COR-L47 (cell line): ENCODE results near the gene LPP.

Experiments used
- DNase-seq: peaks from one replicate; lab custom pipeline; 2025; lab: John Stamatoyannopoulos, UW

LPP gene

GRCh38 chr3:188792793-188793192 is 638.8 kb downstream of the LPP start:
- no peak for DNase-seq

DNA sequence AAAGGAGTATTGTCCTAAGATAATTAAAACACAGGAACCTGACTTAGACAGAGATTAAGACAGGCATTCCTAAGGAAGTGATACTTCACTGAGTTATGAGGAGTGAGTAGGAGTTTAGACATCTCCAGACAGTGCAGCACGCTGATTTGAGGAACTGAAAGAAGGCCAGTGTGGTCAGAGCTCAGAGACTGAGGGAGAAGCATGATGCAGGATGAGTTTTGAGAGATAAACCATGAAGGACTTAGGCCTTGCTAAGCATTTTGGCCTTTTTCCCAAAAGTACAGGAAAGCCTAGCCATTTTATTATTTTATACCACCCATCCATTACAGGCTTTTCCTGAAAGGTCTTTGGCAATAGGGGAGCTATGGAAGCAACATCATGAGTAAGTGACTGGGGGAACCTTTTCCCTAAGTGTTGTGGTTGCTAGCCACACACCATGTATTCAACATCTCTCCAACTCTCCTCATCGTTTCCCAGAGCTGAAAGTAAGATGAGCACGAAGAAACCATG is 642.2 kb downstream of the LPP start:
- DNase-seq, result no peak

GRCh38 chr3:188797045-188797444 is 643.1 kb downstream of the LPP start:
- DNase-seq, result no peak

DNA sequence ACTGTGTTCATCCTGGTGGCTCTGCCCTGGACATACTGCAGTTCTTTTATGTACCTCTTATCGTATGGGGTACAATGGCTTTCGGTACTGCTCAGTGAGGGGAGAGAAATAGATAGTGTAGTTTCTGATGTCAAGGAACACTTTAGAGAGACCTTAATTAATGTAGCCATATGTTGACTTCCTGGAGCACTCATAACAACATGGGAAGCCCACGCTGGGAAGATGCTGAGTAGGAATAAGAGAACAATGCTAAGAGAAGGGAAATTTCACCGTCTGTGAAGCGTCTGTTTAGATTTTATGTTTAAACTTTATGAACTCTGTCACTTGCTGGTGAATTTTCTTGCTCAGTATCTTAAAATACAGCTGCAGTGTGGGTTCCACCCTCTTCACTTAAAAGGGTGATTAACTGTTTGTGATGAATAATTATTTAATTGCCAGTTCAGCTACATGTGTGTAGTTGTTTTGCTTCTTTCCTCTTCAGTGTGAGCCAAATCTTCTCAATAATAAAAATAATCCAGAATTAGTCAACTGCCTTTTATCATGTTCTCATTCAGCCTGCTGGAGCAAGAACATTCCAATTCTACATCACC is 644.7 kb downstream of the LPP start:
- DNase-seq, result no peak

GRCh38 chr3:188801393-188801792 is 647.4 kb downstream of the LPP start:
- no peak for DNase-seq

DNA sequence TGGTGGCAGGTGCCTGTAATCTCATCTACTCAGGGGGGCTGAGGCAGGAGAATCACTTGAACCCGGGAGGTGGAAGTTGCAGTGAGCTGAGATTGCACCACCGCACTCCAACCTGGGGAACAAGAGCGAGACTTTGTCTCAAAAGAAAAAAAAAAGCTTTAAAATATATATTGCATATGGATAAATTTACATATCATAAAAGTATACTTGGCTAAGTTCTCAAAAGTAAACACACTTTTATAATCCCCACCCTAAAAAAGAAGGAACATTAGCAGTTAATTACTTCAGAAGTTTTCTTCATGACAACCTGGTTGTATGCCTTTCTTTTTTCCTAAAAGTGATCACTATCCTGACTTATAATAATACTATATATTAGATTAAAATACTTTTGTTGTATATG is 648.7 kb downstream of the LPP start:
- DNase-seq, result no peak

GRCh38 chr3:188807006-188807405 is 653.0 kb downstream of the LPP start:
- no peak for DNase-seq

DNA sequence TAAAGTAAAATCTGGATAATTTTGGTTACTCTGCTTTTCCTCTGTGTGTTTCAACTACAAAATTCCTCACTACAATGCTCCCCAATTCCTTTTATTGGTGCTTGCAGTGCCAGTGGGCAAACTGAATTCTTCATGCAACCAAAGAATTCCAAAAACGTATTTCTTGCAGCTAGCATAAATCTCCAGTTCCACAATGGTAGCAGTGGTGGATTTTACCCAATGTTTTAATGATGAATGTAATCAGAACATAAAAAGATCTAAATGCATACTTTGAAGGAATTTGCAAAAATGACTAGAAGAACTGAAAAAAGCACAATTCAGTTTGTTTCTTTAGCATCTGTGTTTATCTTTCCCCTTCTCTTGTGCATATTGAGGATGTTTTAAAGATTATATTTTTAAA is 658.2 kb downstream of the LPP start:
- no peak for DNase-seq

- DNase-seq, result no peak
Measured at GRCh38 chr3:188814581-188814980, 660.6 kb downstream of the LPP start.

DNA sequence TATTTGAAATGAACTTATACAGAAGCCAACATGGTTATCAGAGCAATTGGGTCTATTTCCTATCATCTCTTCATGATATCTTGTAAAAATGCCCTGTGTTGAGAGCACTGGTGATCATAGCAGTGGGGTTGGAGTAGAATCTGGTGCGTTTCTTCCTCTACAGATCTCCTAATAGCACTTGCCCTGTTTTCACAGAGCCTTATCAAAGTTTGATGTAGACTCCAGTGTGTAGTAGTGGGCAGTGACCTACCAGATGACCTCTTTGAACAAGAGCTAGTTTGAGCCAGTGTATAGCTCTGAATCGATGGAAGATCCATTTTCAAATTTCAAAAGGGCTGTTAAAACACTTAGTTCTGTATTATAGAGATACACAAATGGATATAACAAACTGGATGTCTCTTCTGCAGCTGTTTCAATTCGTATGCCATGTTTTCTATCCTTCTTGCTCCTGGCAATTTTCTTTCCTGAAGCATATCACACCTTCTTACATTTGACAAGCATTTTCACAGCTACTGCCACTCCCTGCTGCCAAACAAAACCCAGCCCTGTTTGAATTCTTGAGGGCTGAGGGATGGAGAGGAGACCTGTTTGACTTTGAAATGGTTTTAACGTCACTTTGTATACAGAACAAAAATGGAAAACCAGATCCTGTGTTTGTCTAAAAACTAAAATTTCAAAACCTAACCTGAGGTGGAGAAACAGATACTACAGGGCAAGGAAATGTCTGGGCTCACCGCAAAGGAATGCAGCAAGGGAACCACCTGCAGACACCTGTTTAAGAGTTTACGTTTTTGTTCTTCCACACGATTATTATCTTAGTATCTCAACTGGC is 663.4 kb downstream of the LPP start:
- DNase-seq, result no peak

DNA sequence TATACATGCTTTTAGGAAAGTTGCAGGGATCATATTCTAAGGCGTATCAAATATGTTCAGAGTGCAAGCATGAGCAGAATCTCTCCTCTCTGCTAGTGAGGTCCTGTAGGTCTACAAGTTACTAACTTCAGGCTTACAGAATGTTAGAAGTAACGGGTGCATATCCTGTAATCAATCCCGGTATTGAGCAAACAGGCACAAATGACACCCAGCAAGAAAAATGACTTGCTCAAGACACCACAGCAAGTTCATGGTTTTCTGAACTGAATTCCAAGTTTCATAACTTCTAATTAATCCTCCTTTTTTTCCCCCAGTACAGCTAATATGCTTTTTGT is 663.9 kb downstream of the LPP start:
- no peak for DNase-seq

GRCh38 chr3:188818282-188818681 is 664.3 kb downstream of the LPP start:
- DNase-seq, result no peak

GRCh38 chr3:188819939-188820338 is 666.0 kb downstream of the LPP start:
- DNase-seq, result no peak

DNA sequence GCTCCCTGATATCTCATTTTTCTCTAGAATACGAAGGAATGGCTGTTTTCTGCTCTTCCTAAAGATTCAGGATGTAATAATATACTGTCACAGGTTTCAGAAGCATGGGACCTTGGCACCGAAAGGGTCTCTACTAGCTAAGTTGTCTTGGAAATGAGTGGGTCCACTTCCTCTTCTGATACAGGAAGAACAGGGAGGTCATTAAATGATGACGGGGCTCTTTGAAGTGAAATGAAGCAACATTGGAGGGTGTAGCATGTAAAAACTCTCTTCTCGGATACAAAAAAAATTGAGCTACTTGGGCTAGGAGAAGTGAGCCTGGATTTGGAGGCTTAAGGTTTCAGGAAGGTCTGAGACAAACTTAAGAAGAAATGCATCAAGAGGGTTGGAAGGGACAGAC is 668.0 kb downstream of the LPP start:
- no peak for DNase-seq

- no peak for DNase-seq
Measured at GRCh38 chr3:188822411-188822810, 668.5 kb downstream of the LPP start.

- no peak for DNase-seq
Measured at GRCh38 chr3:188824566-188824965, 670.6 kb downstream of the LPP start.

- no peak for DNase-seq
Measured at GRCh38 chr3:188825901-188826300, 671.9 kb downstream of the LPP start.

DNA sequence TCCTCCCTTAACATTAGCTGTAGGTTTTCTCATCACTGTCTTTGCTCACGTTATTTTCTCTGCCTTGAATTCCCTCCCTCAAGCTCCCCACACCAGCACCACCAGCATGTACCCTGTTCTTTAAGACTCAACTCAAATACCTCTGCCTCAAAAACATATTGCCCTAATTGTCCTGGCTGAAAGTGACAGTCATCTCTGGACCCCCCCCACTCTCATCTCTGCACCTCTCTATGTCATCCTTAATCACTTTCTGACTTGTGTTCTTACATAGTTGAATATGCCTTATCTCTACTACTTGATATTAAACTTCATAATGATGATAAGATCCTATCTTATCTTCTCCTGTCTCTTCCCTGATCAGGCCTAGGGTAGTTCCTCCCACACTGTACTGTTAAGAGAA is 672.6 kb downstream of the LPP start:
- no peak for DNase-seq

GRCh38 chr3:188827103-188827502 is 673.1 kb downstream of the LPP start:
- no peak for DNase-seq

GRCh38 chr3:188827576-188827975 is 673.6 kb downstream of the LPP start:
- DNase-seq, result no peak

DNA sequence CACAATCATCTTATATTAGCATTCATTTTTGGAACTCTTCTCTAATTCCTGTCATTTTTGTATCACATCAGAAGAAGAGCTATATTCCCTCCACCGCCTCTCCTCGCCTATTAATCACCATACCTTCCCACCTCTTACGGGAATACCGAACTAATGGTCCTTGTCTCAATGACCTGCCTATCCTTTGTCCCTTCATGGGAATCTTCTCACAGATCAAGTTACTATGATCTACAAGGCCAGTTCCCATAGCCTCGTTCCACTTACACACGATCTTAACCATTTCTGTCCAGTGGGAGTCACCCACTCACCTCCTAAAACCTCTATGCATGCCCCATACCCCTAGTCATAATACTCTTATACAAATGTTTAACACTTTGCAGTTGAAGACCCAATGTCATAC is 675.2 kb downstream of the LPP start:
- DNase-seq, result no peak

GRCh38 chr3:188829576-188829975 is 675.6 kb downstream of the LPP start:
- DNase-seq, result no peak

GRCh38 chr3:188830893-188831292 is 676.9 kb downstream of the LPP start:
- peak; percentile 25 for DNase-seq

GRCh38 chr3:188832146-188832545 is 678.2 kb downstream of the LPP start:
- no peak for DNase-seq
